GM23248 (cell line): Measurements from ENCODE around the gene SEMA7A.

Experiments used
- EZH2 ChIP-seq: fragments of 200-600 bp; sonication (generic); IDR thresholded peaks from 2 replicates; pipeline ENCODE4 v1.6.1; 2018; ENCODE audit warnings: antibody characterized with exemption, mild to moderate bottlenecking; ENCODE audit not compliant: insufficient read depth, poor library complexity, severe bottlenecking
- EZH2phosphoT487 ChIP-seq: fragments of 200-600 bp; sonication (generic); IDR thresholded peaks from 2 replicates; pipeline ENCODE4 v1.6.1; 2018; ENCODE audit warnings: antibody characterized with exemption, moderate library complexity, mild to moderate bottlenecking, low read depth; ENCODE audit not compliant: insufficient read depth

GRCh38 chr15:74464897-74465296 is 31.1 kb upstream of the SEMA7A start:
- TF ChIP-seq EZH2 (no peak), EZH2phosphoT487 (no peak)
